Middle frontal gyrus (tissue), 1 donor: ENCODE measurements around the gene TNS3.

Experiments
- DNase-seq: peaks from one replicate; pipeline ENCODE4 v3.0.0-alpha.2; 2015; ENCODE audit warnings: low spot score; ENCODE audit errors: extremely low spot score

Gene TNS3

GRCh38 chr7:47582764-47583738 lies 1.1 kb upstream of the TNS3 start:
- DNase-seq: no peak

GRCh38 chr7:47581438-47581803 lies 490 bp downstream of the TNS3 start:
- no peak for DNase-seq

DNA sequence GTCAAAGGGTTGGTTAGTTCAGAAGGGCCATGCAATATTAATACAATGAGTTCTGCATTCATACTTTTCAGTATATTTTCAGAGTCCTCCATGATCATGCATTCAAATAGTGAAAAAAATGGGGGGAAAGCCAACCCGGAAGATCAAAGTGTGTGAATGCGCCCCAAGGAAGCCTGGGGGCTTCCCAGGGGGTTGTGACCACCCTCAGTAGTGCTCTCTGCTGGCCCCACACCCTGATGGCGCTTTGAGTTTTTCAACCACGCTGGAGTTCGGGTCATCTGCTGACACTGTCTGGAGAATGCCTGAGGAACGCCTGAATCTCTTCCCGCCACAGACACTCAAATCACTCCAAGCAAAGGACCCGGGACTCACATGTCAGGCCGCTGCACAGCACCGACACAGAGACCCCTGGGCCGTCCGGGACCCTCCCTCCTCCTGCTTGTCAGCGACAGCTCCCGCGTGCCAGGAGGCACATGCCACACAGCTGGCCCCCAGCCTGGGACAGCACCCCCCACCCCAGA lies 1.0 kb downstream of the TNS3 start:
- no peak for DNase-seq

DNA sequence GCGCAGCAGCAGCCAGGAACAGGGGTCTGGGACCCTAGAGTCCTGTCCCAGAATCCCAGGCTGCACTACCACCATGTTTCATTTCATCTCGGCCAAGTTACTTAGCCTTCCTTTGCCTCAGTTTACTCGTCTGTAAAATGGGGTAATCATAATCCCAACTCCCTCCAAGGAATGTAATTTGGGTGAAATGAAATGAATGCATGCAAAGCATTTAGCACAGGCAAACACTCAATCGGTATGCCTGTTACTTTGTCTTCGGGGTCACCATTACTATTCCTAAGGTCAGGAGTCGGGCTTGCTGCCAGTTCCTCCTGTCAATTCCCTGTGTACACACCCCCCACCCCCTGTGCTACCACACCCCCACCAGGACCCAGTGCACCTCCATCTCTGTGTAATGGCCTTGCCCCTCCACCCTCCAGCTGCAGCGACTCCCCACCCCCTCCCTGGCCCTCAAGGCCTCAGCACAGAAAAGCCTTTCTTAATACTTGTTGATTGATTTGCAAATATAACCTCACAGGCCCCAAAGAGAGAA lies 1.7 kb downstream of the TNS3 start:
- no peak for DNase-seq

GRCh38 chr7:47579458-47579857 lies 2.5 kb downstream of the TNS3 start:
- no peak for DNase-seq

- no peak for DNase-seq
Observed at GRCh38 chr7:47578579-47579270, 3.2 kb downstream of the TNS3 start.

DNA sequence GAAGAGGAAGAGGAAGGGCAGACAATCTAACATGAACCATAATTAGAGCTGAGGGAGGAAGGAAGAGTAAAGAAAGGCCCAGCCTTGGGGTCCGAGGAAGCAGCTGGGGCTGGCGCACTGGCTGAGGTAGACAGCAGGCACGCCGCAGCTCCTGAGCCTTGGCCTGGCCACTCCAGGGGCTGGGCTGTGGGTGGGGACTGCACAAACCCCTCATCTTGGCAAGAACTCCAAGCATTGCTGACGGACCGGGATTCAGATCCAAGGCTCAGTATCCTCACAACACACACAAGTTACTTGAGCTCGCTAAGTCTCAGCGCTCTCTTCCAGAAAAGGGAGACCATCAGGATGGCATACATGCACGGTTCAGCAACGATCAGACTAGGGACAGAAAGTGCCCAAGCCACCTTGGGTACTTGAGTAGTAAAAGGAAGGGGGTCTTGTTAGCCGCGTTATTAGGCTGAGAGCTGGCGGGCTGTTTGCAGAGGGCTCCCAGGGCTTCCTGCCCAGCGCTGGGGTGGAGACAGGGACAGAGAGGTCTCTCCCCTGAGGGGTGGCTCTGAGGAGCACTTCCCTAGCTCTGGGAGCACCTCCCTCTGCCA lies 4.5 kb downstream of the TNS3 start:
- no peak for DNase-seq

- DNase-seq: no peak
Observed at GRCh38 chr7:47576866-47577306, 5.0 kb downstream of the TNS3 start.

- DNase-seq: no peak
Observed at GRCh38 chr7:47576031-47576865, 5.7 kb downstream of the TNS3 start.

DNA sequence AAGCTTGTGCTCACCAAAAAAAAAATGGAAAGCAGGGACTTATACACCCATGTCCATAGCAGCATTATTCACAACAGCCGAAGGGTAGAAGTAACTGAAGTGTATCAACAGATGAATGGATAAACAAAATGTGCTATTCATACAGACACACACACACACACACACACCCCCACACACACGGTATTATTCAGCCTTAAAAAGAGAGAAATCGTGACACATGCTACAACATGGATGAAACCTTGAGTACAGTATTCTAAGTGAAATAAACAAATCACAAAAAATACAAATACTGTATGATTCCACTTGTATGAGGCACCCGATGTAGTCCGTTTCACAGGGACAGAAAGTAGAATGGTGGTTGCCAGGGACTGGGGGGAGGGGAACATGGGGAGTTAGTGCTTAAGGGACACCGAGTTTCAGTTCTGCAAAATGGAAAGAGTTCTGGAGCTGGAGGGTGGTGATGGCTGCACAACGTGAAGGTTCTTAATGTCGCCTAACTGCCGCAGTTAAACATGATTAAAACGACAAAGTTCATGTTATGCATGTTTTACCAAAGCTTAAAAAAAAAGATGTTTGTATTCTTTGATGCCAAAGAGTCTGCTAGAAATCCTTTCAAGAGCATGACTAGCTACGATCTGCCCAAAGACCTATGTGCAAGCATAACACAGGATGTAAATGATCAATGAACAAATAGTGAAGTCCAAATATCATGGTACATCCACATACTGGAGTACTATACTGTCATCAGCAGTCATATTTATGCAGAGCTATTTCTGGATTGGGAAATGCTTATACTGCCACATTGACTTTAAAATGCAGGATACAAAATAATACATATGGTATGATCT lies 7.2 kb downstream of the TNS3 start:
- DNase-seq: no peak

DNA sequence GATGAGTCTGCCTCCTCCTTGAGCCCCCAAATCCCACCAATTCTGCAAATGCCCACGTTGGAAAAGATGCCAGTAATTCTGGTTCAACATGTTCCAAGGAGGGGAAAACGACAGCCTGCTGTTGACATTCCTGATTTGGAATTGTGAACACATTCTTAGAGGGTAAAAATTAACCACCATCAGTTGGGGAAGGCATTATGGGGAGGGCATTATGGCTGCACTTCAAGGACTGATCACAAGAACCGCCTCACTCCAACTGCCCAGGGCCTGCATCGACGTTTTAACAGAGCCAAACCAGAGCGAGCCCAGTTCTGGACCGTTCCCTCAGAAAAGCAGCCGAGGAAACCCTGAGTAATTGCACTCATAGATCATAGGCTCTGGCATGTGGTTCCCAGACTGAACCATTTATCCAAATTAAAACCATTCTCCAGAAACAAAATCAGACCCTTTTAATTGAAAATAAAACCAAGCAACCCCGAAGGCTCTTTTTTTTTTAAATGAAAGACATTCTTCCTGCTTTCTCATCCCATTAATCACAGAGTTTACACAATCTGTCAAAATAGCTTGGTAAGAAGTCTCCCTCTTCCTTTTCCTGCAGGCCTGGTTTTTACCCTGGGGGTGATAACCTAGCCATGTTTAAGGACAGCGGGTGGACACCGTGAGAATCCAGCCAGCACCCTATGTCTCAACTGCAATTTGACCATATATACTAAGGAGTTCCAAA lies 8.0 kb downstream of the TNS3 start:
- no peak for DNase-seq

- no peak for DNase-seq
Observed at GRCh38 chr7:47572939-47573757, 8.8 kb downstream of the TNS3 start.

DNA sequence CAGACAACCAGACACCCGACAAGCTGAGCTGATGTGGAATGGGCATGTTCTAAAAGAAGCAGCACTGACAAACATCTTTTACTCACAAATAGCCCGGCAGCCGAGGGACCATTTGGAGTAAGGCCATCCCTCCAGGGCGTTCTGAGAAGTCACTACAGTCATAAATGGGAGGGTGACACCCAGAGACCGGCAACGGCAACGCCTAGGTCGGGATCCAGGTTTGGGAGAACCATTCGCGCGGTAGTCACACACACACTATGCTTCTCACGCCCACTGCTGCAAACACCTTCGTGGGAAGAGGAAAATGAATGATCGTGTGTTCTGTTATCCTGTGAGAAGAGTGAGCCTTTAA lies 9.8 kb downstream of the TNS3 start:
- no peak for DNase-seq

- DNase-seq: no peak
Observed at GRCh38 chr7:47571331-47572093, 10.4 kb downstream of the TNS3 start.

- no peak for DNase-seq
Observed at GRCh38 chr7:47570649-47571050, 11.3 kb downstream of the TNS3 start.

- peak; percentile 36 for DNase-seq
Observed at GRCh38 chr7:47568547-47568946, 13.4 kb downstream of the TNS3 start.

DNA sequence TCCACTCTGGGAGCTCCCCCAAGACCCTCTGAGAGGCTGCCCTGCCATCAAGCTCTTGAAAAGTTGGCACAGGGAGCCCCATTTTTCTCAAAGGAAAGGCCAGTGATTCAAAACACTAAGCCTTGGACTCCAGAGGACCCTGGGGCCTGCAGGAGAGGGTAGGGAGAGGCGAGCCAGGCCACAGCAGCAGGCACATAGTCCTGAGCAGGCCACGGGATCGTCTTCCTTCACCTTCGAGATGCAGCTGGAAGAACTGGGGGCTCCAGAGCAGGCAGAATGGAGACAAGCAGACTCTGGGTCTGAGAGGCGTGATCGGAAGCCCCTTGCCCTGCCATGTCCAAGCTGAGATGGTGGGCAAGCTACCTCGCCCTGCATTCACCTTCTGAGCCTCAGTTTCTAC lies 13.9 kb downstream of the TNS3 start:
- DNase-seq: no peak
